LoVo (cell line): Measurements from ENCODE around the gene RPS27.
"Not testable (repeated sequence)": the region's sequence is repeated elsewhere in the genome, so short reads cannot be mapped to it uniquely, and the experiment has no call there.

Experiments used
- DNase-seq: peaks from one replicate; pipeline ENCODE4 v3.0.0-alpha.2; 2016; ENCODE audit warnings: low spot score

Gene RPS27

DNA sequence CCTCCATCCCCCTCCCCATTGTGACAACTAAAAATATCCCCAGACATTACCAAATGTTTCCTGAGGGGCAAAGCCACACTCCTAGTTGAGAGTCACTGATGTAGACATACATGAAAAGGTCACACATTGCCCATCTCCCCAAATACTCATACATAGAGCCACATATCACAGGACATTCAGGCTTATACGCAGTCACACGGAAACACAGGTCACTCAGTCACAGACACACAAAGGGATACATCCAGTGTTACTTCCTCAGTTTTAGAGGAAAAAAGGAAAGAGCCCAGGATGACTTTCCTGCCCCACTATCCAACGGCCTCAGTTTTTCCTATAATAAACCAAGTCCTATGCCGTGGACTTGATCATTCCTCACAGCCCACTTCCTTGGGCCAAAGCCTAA lies 29.1 kb upstream of the RPS27 start:
- no peak for DNase-seq

DNA sequence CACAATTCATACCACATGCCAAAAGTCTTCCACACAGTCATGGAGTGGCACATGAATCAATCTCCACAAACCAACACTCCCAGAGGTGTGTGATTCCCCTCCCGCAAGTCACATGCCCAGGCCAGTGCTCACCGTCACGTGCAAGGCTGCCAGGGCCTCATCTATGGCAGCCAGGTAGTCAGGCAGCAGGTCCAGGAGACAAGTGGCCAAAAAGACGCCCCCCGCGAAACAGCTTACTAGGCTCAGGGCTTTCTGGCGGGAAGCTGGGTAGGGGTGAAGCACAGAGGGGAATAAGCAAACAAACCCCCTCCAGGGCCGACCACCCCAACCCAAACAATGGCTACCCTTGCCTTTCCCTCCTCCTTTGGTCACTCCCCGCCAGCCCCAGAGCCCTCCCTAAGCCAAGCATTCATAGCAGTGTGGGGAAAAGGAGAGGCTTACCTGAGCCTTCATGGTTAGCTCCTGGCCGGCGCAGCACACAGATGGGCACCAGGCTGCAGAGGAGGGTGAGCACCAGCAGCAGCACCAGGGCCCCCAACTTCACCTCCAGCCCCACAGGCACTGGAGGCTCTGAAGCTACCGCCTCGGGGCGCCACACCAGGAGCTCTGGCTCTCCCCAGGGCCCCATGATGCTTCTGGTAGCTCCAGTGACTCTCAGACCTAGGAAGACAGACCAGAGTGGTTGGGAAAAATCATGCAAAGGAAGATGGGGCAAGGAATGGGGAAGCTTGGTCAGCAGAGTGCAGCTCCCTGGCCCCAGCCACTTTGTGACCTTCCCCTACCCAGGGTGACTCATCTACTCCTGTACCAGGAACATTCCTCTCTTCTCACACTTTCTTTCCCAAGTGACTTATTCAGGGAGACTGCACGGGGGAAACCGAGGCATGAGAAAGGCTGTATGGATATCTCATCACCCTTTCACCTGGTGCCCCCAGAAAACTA lies 28.2 kb upstream of the RPS27 start:
- DNase-seq: peak; percentile 61

DNA sequence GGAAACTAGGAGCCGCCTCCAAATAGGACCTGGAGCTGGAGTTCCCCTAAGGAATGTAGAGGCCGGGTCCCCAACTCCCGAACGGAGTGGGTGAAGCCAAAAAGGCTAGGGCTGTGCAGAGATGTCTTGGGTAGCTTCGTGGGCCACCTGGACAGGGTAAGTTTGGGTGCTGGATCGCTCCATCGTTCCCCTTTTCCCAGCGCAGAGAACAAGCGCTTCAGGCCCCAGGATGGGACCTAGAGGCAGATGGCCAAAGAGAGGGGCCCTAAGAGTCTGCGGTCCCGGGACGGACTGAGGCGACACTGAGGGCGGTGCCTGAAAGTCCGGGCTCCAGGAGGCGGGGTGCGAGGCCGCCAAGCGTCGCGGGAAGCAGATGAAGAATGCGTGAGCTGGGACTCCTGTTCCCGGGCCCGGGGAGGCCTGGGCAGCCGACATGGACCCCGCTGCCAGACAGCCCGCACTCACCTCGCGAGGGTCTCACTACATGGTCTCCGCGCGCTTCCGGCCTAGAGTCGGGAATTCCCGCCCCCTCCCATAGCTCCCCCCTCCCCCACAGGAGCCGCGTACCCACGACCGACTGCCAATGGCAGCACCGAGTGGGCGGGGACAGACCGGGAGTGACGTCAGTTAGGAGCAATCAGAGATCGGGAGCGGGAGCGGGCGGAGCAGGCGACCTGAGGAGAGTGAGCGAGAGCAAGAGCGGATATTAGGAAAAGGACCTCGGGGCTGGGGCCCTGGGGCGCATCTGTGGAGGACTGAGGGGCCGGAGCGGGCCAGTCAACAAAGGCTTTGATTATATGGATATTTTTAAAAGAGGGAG lies 27.3 kb upstream of the RPS27 start, which contains the start of gene SLC39A1:
Gene SLC39A1, minus strand, starts transcription at position 508 of the 820 bp plus-strand sequence. CDS start 822 bp downstream, outside the sequence.
- DNase-seq: peak; percentile 96

DNA sequence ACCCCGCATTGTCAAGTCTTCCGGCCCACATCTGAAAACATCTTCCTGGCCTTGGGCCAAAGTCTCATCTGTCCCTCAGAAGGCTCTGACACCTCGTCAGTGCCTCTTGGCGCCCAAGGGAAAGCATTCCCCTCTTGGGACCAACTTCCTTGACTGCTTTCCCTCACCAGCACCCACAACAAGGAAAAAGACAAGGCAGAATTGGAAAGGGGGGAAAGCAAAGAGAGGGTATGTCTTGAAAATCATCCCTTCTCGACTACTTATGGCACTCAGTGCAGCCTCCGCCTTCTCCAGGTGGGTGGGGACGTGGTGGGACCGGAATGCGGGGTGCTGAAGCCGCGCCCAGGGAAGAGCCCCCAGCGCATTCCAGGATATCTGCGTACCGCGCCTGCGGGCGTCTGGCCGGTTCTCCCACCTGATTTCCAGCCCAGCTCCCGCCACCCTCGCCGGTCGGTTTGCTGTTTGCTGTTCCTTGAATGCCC lies 26.7 kb upstream of the RPS27 start:
- DNase-seq: peak; percentile 80

DNA sequence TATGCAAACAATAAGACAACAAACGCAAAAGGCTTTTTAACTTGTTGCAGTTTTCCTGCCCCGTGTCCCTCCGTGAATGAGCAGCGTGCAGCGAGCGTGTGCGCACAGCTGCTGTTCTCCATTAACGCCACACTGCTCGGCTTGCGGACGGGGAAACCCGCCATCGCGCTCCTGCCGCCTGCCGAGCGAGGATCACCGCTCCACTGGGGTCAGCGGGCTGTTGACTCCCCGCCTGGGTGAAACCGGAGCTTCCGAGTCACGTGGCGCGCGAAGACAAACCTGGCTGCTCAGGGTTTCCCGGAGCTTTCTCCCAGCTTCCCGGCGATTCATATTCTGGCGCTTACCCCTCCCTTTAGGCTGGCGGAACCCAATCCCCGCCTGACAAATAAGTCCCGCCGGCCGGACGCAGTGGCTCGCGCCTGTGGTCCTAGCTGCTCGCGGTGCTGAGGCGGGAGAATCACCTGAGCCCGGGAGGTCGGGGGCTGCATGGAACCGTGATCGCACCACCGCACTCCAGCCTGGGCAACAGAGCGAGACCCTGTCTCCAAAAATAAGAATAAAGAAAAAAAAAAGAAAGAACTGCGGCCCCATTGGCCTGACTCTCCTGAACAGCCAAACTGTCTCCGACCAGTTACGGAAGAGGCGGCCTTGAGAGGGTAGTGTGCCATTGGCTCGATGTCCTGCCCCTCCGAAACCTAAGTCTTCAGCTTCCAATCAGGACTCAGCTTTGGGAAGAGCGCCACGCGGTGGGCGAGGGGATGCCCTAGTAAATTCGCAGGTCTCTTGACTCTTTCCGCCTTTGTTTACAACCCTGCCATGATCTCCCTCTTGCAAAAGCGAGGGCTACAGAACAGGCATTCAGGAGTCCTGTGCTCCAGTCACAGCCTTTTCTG lies 23.2 kb upstream of the RPS27 start, which contains the start of gene CREB3L4:
Gene CREB3L4, plus strand, starts transcription at position 796 of the 893 bp plus-strand sequence. CDS start 624 bp downstream, outside the sequence.
- peak; percentile 95 for DNase-seq

DNA sequence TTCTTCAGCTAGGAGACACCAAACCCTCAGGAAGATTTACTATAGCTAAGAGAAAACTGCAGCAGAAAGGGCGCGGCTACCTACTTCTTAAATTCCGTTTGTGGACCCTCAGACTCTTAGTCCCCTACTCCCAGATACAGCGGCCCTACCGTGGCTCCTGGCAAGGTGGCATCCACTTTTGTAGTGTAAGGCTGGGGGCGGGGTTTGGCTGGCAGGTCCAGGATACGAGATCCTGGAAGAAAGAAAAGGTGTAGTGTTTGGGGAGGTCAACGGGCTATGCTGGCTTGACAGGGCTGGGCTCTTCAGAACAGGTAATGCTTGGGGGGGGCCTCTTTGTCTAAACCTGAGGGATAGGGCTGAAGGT lies 22.6 kb upstream of the RPS27 start:
- DNase-seq: no peak

DNA sequence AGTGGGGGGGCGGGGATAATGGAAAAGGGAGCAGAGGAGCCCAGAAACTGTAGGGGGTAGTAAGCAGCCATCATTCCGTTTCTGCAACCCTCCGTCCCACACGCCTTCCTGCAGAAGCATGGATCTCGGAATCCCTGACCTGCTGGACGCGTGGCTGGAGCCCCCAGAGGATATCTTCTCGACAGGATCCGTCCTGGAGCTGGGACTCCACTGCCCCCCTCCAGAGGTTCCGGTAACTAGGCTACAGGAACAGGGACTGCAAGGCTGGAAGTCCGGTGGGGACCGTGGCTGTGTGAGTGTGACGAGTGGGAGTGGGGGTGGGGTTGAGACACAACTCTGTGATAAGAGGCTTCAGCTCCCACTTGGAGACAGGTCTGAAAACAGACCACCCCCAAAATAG lies 22.2 kb upstream of the RPS27 start:
- no peak for DNase-seq

DNA sequence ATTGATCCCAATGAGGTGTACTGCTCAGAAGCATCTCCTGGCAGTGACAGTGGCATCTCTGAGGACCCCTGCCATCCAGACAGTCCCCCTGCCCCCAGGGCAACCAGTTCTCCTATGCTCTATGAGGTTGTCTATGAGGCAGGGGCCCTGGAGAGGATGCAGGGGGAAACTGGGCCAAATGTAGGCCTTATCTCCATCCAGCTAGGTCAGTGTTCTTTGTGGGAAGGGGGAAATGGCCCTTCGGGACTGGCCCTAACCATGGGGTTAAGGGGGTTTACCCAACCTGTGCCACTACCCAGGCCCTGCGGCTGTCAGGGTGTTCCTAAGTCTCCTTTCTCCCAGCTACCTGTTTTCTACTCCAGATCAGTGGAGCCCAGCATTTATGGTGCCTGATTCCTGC lies 21.6 kb upstream of the RPS27 start:
- no peak for DNase-seq

DNA sequence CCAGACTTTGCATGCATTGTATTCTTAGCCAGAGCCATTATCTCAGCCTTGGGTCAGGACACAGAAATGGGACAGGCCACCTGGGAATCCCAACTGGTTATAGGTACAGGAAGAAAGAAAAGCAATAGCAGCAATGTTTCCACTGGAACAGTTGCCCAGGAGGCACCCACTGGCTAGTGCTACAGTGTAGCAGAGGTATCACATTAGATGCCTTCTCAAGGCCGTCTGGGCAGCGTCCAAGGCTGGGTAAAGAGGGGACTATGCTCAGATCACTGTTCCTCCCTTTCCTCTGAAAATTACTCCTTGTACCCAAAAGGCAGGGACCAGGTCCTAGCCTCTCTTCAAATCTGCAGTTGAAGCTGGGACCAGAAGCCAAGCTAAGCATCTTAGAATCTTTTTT lies 20.2 kb upstream of the RPS27 start:
- no peak for DNase-seq

DNA sequence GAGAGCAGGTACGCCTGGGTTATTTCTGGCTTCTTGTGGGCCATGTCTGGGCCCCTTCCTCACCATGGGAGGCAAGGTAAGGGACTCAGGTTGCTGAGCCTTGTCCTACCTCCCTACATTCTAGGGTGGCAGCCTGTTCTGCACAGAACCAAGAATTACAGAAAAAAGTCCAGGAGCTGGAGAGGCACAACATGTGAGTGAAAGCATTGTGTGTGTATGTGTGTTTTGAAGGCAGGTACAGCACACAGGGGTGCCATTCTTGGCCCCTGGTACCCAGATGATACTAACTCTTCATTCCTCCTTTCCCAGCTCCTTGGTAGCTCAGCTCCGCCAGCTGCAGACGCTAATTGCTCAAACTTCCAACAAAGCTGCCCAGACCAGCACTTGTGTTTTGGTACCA lies 17.5 kb upstream of the RPS27 start:
- no peak for DNase-seq

DNA sequence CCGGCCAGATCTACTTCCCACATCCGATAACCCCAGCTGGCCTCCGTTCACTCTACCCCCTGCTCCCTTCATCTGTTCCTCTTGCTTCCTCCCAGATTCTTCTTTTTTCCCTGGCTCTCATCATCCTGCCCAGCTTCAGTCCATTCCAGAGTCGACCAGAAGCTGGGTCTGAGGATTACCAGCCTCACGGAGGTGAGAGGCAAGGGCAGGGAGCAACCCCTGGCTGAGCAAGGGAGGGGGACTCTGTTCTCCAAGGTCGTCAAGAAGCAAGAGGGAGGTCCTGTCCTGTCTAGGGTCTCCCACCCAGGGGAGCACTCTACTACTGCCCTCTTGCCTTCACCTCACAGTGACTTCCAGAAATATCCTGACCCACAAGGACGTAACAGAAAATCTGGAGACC lies 17.0 kb upstream of the RPS27 start:
- DNase-seq: no peak

DNA sequence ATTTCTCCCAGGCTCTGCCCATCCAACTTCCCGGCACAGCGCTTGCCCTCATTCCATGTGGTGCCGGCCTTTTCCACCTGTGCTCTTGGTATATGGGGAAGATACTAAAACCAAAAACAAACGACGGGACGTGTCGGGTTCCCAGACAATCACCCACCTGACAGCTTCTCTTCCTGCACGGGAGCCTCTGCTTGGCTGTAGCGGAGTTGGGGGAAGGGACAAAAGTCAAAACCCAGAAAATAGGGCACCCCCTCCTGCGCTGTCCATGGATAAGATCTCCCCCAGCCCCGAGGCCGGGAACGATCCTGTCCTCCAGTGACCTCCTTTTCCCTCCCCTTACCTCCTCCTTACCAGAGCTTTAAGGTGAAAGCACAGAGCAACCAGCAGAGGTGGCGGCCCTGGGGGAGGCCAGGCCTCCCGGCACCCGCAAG lies 13.7 kb upstream of the RPS27 start:
- DNase-seq: no peak

DNA sequence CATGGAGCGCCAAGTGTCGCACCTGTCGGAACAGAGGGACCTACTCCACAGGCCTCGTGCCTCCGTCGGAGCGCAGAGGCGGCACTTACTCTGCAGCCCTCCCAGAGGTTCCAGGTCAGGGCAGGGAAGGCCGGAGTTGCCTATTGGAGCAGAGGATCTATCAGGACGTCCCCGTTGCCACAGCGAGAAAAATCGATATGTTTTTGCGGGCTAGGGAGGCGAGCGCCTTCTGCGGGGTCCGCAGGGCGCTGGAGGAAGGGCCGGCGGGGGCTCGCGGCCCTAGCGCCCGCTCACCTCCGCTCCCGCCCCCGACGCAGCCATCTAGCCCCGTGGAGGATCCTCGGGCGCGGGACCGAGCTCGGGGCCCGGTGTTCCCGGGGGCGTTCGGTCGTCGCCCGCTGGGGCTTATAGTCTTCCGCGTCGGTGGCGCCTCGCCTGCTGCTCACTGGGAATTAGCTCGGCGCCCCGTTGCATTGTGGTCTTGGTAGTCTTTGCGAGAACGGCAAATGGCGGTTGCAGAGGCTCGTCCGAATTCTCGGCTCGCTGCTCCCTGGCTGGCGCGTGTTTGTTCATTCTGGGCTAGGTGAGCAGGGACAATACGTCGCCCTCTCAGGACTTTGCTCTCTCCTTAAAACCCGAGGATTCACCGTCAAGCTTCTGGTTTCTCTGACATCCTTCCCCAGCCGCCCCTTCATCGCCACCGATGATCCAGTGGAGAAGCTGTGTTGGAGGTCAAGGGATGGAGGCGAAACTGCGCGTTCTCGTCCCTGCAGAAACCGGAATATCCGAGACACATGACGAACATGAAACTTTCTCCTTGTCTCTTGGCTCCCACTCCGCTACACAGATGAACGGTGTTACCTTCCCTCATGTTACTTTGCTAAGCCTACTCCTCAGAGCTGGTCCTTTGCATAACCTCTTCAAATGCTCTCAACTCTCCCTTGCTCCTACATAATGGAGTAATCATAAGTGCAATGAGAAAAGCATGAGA lies 13.0 kb upstream of the RPS27 start, which contains the start of gene JTB:
Gene JTB, minus strand, starts transcription at position 425 of the 991 bp plus-strand sequence. Its CDS starts 422 bp downstream, at position 3.
- peak; percentile 82 for DNase-seq

DNA sequence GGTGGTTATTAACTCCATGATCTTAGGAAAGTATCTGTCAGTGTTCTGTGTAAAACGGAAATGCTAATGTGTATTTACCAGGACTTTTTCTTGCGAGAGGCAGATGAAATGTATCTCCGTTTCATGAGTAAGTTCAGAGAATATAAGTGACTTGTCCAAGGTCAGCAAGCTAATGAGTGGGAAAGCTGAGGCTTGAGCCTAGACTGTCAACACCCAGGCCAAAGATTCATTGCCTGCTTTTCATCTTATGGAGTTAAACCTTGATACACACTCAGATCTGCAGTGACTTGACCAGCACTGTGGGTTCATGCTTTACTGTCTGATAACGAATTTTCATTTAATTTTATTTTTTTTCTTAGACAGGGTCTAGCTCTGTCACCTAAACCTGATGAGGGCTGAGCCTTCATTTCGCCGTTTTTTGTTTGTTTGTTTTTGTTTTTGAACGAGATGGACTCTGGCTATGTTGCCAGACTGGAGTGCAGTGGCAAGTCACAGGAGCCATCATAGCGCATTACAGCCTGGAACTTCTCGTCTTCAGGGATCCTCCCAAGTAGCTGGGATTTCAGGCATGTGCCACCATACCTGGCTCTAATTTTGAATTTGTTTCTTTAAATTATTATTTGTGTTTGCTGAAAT lies 12.2 kb upstream of the RPS27 start:
- DNase-seq: no peak

DNA sequence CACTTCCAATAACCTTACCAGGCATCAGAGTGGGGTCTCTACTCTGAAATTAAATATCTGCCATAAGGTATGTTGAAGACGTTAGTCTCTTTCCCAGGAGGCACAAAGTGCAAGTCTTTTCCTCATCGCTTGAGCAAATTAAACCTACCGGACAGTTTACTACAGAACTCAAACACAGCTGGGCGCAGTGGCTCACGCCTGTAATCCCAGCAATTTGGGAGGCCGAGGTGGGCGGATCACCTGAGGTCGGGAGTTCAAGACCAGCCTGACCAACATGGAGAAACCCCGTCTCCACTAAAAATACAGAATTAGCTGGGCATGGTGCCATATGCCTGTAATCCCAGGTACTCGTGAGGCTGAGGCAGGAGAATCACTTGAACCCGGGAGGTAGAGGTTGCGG lies 11.5 kb upstream of the RPS27 start:
- DNase-seq: not testable (repeated sequence)

DNA sequence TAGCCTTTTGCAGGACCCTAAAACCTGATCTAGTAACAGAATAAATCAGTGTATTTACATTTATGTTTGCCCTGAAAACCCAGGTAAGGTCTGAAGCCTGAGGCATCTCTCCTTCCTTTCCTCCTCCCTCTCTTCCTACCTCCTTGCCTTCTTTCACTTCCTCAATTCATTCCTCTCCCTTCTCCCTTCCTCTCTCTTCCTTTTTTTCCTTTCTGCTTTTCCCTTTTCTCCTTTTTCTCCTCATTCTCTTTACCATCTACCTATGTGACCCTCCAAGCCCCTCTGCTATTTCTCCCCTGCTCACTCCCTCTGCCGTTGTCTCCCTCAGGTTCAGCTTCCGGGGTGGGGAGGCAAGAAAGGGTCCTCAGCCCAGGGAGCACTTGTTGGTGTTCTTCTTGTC lies 8.8 kb upstream of the RPS27 start:
- DNase-seq: not testable (repeated sequence)

DNA sequence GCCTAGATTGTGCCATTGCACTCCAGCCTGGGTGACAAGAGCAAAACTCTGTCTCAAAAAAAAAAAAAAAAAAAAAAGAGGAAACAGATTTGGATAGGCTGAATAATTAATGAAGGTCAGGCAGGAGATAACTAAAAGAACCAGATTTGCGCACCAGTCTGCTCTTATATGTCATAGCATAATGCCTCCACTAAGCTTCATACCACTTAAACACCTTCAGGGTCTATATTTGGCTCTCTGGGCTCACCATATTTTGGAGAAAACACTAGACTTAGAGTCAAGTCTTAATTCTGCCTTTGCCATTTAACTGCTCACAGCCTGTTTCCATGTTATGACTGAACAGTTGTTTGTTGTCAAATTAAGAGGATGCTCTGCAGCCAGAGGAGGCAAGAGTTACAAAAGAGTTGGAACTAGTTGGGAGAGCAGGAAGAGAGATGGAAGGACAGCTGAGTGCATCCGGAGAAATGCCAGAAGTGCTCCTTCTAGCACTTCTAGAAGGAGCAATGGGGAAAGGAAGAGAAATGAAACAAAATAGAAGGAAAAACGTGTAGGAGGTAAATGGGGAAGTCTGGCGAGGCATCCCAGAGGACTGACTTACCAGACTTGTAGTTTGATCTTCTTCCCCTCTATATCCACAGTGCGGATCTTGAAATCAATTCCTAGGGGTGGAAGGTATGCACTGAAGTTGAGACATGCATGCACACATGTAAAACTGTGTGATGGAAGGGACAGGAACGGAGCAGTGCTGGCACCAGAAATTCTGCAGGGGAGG lies 6.3 kb upstream of the RPS27 start:
- DNase-seq: no peak

DNA sequence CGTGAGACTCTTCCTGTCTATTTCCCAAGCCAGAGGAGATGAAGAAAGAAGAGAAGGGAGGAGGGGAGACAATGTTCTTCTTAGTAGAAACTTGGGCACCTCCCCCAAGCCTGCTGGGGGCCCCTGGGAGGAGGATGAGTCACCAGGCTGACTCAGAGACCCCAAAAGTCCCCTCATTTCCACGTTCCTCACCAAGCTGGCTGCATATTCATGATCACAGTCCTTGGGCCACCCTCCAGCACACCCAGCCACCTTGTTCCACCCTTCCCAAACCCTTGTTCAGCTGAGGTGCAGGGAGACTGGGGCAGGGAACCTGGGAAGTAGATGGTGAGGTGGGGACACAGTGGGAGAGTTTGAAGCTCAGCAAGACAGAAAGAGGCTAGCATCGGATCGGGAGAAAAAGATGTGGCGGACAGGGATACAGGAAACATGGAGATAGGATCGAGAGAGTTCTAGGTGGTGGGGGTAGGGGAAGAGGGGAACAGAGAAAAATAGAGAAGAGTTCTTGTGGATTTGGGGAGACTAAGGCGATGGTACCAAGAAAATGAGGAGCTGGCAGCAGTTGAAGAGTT lies 5.1 kb upstream of the RPS27 start:
- DNase-seq: no peak
